ENCODE data around the gene MYO5A. TPM values are rescaled to one million over a fixed set of nuclear protein-coding genes. Genes with fewer than 3 reads are reported as not detected.

MYO5A gene
- total RNA-seq, 1 donor from 2014 or later, result 9.4 TPM

DNA sequence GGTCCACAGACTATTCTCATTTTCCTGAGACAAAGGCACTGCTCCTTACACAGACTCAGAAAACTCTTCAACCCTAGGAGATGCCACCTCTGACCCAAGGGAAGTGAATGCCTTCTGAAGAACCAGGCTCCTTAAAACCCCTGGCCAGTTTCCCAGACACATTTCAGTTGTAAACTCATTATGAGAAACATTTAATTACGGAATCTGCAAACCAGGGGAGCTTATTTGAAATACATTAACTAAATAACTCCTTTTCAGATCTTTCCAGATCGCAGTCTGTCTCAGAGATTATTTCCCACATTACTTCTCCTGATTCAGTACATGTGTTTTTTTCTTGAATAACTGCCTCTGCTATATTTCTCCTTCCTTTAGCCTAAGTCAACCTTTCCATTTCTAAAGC, 17.6 kb downstream of the MYO5A start:
- H3K9me3 ChIP-seq (ENCODE audit: control insufficient read depth in 3 of 3, low read length in 3 of 3), result no peaks in the 10 kb centered on the region
- H3K4me1 ChIP-seq (ENCODE audit: control insufficient read depth in 3 of 3, insufficient read depth in 3 of 3, low read length in 3 of 3), result peaks cover 12 to 37% (median 16%) of the 10 kb centered on the region in 3 donors
- no peaks in the 10 kb centered on the region for H3K27me3 ChIP-seq (ENCODE audit: control insufficient read depth in 3 of 3, insufficient read depth in 3 of 3, low read length in 3 of 3)
- H3K9ac ChIP-seq (ENCODE audit: low read depth in 1 of 3, low read length in 3 of 3), result no peak overlapping the region
- H3K36me3 ChIP-seq (ENCODE audit: control insufficient read depth in 3 of 3, insufficient read depth in 3 of 3, low read length in 3 of 3), result no peaks in the 10 kb centered on the region
- no peak overlapping the region for H3K4me3 ChIP-seq (ENCODE audit: low read length in 3 of 3)
- H3K27ac ChIP-seq (ENCODE audit: low read depth, low read length), result no peak overlapping the region

DNA sequence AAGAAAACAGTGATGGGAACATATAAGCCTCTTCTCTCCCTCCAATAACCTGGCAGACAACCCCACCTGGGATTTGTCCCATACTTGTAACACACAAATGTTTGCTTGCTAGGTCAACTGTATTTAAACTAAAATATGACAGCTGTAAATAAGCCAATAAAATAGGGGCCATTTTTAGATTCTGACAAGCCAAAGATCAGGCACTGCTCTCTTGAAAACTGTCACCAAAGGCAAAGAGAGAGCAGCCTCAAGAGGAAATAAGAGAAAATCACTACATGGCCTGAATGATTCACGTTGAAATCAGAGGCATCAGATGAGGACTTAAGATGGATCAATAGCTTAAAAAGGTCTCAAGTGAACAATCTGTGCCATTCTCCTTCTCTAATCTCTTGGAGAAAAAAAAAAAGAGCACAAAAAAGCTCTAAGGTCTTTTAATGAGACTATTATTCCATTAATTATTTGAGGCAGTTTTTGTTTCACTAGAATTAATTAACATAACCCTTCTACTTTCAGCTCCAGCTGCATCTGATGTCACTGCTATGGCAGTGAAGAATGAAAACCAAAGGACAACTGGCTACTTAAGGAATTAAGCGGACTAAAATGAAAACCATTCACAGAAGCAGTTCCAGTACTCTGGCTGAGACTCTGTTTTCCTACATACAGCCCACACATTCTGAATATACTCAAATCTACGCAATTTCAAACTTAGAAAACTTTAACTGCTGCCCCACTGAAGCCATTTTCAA, 19.0 kb downstream of the MYO5A start:
- Histone ChIP-seq H3K36me3 (ENCODE audit: control insufficient read depth in 3 of 3, insufficient read depth in 3 of 3, low read length in 3 of 3) (no peaks in the 10 kb centered on the region), H3K27ac (ENCODE audit: low read depth, low read length) (peak overlapping the region; percentile 54), H3K4me1 (ENCODE audit: control insufficient read depth in 3 of 3, insufficient read depth in 3 of 3, low read length in 3 of 3) (peaks cover 12 to 40% (median 16%) of the 10 kb centered on the region in 3 donors), H3K27me3 (ENCODE audit: control insufficient read depth in 3 of 3, insufficient read depth in 3 of 3, low read length in 3 of 3) (no peaks in the 10 kb centered on the region), H3K4me3 (ENCODE audit: low read length in 3 of 3) (no peak overlapping the region), H3K9ac (ENCODE audit: low read depth in 1 of 3, low read length in 3 of 3) (peak overlapping the region in 1 of 3 donors; percentile 36), H3K9me3 (ENCODE audit: control insufficient read depth in 3 of 3, low read length in 3 of 3) (no peaks in the 10 kb centered on the region)

DNA sequence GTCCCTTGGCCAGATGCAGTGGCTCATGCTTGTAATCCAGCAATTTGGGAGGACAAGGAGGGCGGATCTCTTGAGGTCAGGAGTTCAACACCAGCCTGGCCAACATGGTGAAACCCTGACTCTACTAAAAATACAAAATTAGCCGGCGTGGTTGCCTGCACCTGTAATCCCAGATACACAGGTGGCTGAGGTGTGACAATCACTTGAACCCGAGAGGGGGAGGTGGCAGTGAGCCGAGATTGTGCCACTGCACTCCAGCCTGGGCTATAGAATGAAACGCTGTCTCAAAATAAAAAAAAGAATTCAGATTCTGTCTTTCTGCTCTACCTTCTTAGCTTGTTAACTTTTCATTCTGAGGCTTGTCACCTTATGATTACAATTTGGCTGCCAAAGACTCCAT, 22.1 kb downstream of the MYO5A start:
- no peak overlapping the region for H3K9ac ChIP-seq (ENCODE audit: low read depth in 1 of 3, low read length in 3 of 3)
- H3K36me3 ChIP-seq (ENCODE audit: control insufficient read depth in 3 of 3, insufficient read depth in 3 of 3, low read length in 3 of 3), result no peaks in the 10 kb centered on the region
- H3K9me3 ChIP-seq (ENCODE audit: control insufficient read depth in 3 of 3, low read length in 3 of 3), result no peaks in the 10 kb centered on the region
- H3K27me3 ChIP-seq (ENCODE audit: control insufficient read depth in 3 of 3, insufficient read depth in 3 of 3, low read length in 3 of 3), result no peaks in the 10 kb centered on the region
- H3K27ac ChIP-seq (ENCODE audit: low read depth, low read length), result no peak overlapping the region
- no peak overlapping the region for H3K4me3 ChIP-seq (ENCODE audit: low read length in 3 of 3)
- H3K4me1 ChIP-seq (ENCODE audit: control insufficient read depth in 3 of 3, insufficient read depth in 3 of 3, low read length in 3 of 3), result peaks cover 12 to 34% (median 12%) of the 10 kb centered on the region in 3 donors

DNA sequence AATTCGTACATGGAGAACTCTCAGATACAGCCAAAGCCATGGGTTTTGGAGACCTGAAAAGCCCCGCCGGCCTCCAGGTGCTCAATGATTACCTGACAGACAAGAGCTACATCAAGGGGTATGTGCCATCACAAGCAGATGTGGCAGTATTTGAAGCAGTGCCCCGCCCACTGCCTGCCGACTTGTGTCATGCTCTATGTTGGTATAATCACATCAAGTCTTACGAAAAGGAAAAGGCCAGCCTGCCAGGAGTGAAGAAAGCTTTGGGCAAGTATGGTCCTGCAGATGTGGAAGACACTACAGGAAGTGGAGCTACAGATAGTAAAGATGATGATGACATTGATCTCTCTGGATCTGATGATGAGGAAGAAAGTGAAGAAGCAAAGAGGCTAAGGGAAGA, 23.5 kb downstream of the MYO5A start:
- Histone ChIP-seq H3K4me1 (ENCODE audit: control insufficient read depth in 3 of 3, insufficient read depth in 3 of 3, low read length in 3 of 3) (peaks cover 8 to 21% (median 12%) of the 10 kb centered on the region in 3 donors), H3K9me3 (ENCODE audit: control insufficient read depth in 3 of 3, low read length in 3 of 3) (no peaks in the 10 kb centered on the region), H3K4me3 (ENCODE audit: low read length in 3 of 3) (no peak overlapping the region), H3K27ac (ENCODE audit: low read depth, low read length) (no peak overlapping the region), H3K36me3 (ENCODE audit: control insufficient read depth in 3 of 3, insufficient read depth in 3 of 3, low read length in 3 of 3) (no peaks in the 10 kb centered on the region), H3K9ac (ENCODE audit: low read depth in 1 of 3, low read length in 3 of 3) (no peak overlapping the region), H3K27me3 (ENCODE audit: control insufficient read depth in 3 of 3, insufficient read depth in 3 of 3, low read length in 3 of 3) (no peaks in the 10 kb centered on the region)

DNA sequence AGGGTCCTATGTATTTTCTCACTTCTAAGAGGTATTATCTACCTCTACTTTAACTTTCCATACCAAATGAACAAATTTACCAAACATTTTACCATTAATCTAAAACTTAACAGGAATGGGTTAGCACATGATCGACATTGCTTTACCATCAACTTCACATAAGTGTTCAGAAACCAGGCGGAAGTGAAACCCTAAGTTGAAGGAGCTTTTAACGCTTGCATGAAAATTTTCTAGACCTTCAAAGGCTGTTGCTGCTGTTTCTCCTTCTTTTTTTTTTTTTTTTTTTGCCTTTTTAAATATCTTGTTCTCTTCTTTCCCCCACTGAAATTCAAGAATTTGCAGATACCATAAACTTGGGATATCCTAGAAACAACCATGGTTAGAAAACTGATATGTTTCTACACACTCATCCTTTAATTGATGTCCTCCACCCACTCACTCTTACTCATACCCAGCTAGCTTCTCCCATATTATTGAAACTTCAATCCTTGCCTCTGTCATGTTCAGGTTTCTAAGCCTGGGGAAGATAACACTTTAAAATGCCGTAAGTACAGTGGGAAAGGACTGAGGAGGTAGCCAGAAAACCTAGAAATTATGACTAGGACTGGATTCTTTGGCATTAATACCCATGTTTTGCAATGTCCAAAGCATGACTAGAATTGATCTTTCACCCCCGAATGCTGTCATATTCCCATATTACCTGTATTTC, 24.7 kb downstream of the MYO5A start:
- no peak overlapping the region for H3K27ac ChIP-seq (ENCODE audit: low read depth, low read length)
- H3K4me1 ChIP-seq (ENCODE audit: control insufficient read depth in 3 of 3, insufficient read depth in 3 of 3, low read length in 3 of 3), result peaks cover 0 to 12% (median 4%) of the 10 kb centered on the region in 3 donors
- no peaks in the 10 kb centered on the region for H3K9me3 ChIP-seq (ENCODE audit: control insufficient read depth in 3 of 3, low read length in 3 of 3)

DNA sequence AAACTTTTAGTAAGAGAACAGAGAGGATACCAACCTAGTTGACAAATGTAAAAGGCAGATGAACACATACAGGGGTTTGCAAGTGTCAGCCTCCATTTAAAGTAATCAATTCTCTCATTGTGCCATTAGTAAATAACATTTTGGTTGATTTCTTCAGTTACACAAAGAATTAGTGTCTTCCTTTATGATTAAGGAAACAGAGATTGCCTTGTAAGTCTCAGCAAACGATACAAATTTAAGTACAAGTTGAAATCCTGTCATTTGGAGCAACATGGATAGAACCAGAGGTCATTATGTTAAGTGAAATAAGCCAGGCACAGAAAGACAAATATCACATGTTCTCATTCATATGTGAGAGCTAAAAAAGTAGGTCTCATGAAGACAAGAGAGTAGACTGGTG, 26.1 kb downstream of the MYO5A start:
- Histone ChIP-seq H3K9ac (ENCODE audit: low read depth in 1 of 3, low read length in 3 of 3) (no peak overlapping the region), H3K36me3 (ENCODE audit: control insufficient read depth in 3 of 3, insufficient read depth in 3 of 3, low read length in 3 of 3) (no peaks in the 10 kb centered on the region), H3K9me3 (ENCODE audit: control insufficient read depth in 3 of 3, low read length in 3 of 3) (no peaks in the 10 kb centered on the region), H3K27me3 (ENCODE audit: control insufficient read depth in 3 of 3, insufficient read depth in 3 of 3, low read length in 3 of 3) (no peaks in the 10 kb centered on the region), H3K4me1 (ENCODE audit: control insufficient read depth in 3 of 3, insufficient read depth in 3 of 3, low read length in 3 of 3) (peaks cover 0 to 9% (median 4%) of the 10 kb centered on the region in 3 donors), H3K27ac (ENCODE audit: low read depth, low read length) (no peak overlapping the region), H3K4me3 (ENCODE audit: low read length in 3 of 3) (no peak overlapping the region)

More for the DNA sequence above, 24.7 kb downstream of the MYO5A start:
- no peaks in the 10 kb centered on the region for H3K27me3 ChIP-seq (ENCODE audit: control insufficient read depth in 3 of 3, insufficient read depth in 3 of 3, low read length in 3 of 3)
- H3K4me3 ChIP-seq (ENCODE audit: low read length in 3 of 3), result no peak overlapping the region
- no peak overlapping the region for H3K9ac ChIP-seq (ENCODE audit: low read depth in 1 of 3, low read length in 3 of 3)
- H3K36me3 ChIP-seq (ENCODE audit: control insufficient read depth in 3 of 3, insufficient read depth in 3 of 3, low read length in 3 of 3), result no peaks in the 10 kb centered on the region

DNA sequence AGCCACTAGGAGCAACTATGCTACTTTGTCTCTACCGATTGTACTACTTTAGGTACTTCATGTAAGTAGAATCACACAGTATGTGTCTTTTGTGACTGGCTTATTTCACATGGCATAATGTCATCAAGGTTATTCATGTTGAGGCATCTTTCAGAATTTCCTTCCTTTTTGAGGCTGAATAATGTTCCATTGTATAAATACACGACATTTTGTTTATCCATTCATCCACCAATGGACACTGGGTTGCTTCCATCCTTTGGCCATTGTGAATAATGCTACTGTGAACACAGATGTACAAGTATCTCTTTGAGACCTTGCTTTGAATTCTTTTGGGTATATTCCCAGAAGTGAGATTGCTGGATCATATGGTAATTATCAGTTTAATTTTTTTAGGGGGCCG, 29.2 kb downstream of the MYO5A start:
- Histone ChIP-seq H3K4me3 (ENCODE audit: low read length in 3 of 3) (no peak overlapping the region), H3K4me1 (ENCODE audit: control insufficient read depth in 3 of 3, insufficient read depth in 3 of 3, low read length in 3 of 3) (no peaks in the 10 kb centered on the region), H3K9ac (ENCODE audit: low read depth in 1 of 3, low read length in 3 of 3) (no peak overlapping the region), H3K9me3 (ENCODE audit: control insufficient read depth in 3 of 3, low read length in 3 of 3) (no peaks in the 10 kb centered on the region), H3K36me3 (ENCODE audit: control insufficient read depth in 3 of 3, insufficient read depth in 3 of 3, low read length in 3 of 3) (no peaks in the 10 kb centered on the region), H3K27me3 (ENCODE audit: control insufficient read depth in 3 of 3, insufficient read depth in 3 of 3, low read length in 3 of 3) (no peaks in the 10 kb centered on the region), H3K27ac (ENCODE audit: low read depth, low read length) (no peak overlapping the region)

DNA sequence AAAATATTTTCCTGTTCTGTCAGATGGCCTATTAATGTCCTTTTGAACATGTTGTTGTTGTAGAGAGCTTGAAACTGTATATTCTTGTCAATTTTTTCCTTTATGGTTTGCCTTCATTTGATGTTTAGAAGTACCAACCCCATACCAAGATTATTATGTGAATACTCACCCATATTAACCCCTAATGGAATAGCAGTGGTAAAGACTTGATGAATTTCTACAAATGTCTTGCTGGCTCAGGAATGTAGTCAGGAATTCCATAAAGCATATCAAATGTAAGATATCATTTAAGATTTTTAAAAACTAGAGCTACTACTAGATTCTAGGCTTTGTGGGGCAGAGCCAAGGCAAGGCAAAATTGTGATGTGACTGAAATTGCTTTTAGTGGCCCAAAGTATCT, 30.0 kb downstream of the MYO5A start:
- H3K4me3 ChIP-seq (ENCODE audit: low read length in 3 of 3), result no peak overlapping the region
- H3K9me3 ChIP-seq (ENCODE audit: control insufficient read depth in 3 of 3, low read length in 3 of 3), result no peaks in the 10 kb centered on the region
- no peaks in the 10 kb centered on the region for H3K4me1 ChIP-seq (ENCODE audit: control insufficient read depth in 3 of 3, insufficient read depth in 3 of 3, low read length in 3 of 3)
- H3K36me3 ChIP-seq (ENCODE audit: control insufficient read depth in 3 of 3, insufficient read depth in 3 of 3, low read length in 3 of 3), result no peaks in the 10 kb centered on the region
- no peak overlapping the region for H3K9ac ChIP-seq (ENCODE audit: low read depth in 1 of 3, low read length in 3 of 3)
- no peaks in the 10 kb centered on the region for H3K27me3 ChIP-seq (ENCODE audit: control insufficient read depth in 3 of 3, insufficient read depth in 3 of 3, low read length in 3 of 3)
- no peak overlapping the region for H3K27ac ChIP-seq (ENCODE audit: low read depth, low read length)

DNA sequence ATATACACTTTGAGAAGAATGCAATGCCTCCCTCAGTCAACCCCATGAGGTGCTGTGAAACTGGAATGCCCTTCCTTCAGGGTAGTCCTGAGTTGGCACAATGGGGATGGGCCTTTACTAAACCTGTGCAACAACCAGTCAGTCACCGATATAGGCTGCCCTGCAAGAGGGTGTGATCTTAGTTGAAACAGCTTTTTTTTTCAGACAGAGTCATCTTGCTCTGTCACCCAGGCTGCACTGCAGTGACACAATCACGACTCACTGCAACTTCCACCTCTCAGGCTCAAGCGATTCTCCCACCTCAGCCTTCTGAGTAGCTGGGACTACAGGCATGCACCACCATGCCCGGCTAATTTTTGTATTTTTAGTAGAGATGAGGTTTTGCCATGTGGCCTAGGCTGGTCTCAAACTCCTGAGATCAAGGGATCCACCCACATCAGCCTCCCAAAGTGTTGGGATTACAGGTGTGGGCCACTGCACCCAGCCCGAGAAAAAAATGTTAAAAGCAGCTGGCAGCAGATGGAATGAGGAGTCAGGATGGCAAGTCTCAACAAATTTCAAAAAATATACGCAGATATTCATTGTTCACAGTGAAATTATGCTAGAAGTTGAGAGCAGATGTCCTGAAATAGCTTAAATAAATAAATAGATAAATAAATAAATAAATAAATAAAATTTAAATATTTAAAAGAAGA, 31.8 kb downstream of the MYO5A start:
- no peak overlapping the region for H3K9ac ChIP-seq (ENCODE audit: low read depth in 1 of 3, low read length in 3 of 3)
- no peaks in the 10 kb centered on the region for H3K36me3 ChIP-seq (ENCODE audit: control insufficient read depth in 3 of 3, insufficient read depth in 3 of 3, low read length in 3 of 3)
- no peak overlapping the region for H3K4me3 ChIP-seq (ENCODE audit: low read length in 3 of 3)
- H3K27me3 ChIP-seq (ENCODE audit: control insufficient read depth in 3 of 3, insufficient read depth in 3 of 3, low read length in 3 of 3), result no peaks in the 10 kb centered on the region
- H3K4me1 ChIP-seq (ENCODE audit: control insufficient read depth in 3 of 3, insufficient read depth in 3 of 3, low read length in 3 of 3), result peaks cover 0 to 4% (median 0%) of the 10 kb centered on the region in 3 donors
- no peaks in the 10 kb centered on the region for H3K9me3 ChIP-seq (ENCODE audit: control insufficient read depth in 3 of 3, low read length in 3 of 3)
- H3K27ac ChIP-seq (ENCODE audit: low read depth, low read length), result no peak overlapping the region

DNA sequence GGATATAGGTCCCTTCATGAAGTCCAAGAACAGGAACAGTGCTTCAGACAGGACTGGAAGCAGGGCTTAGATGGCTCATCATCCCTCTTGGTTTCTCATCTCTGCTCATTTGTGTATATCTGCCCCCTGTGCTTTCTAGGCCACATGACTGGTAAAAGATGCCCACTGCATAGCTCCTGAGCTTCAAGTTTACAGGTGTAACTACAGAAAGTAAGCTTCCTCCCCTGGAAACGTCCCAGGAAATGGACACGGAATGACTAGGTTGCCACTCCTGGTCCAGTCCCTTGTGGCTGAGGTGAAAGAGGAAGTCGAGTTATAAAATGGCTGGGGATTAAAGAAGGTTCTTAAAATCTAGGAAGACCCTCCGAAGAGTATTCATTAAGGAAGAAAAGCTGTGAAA, 32.5 kb downstream of the MYO5A start:
- Histone ChIP-seq H3K4me3 (ENCODE audit: low read length in 3 of 3) (no peak overlapping the region), H3K9ac (ENCODE audit: low read depth in 1 of 3, low read length in 3 of 3) (no peak overlapping the region), H3K4me1 (ENCODE audit: control insufficient read depth in 3 of 3, insufficient read depth in 3 of 3, low read length in 3 of 3) (peaks cover 0 to 4% (median 0%) of the 10 kb centered on the region in 3 donors), H3K9me3 (ENCODE audit: control insufficient read depth in 3 of 3, low read length in 3 of 3) (no peaks in the 10 kb centered on the region), H3K36me3 (ENCODE audit: control insufficient read depth in 3 of 3, insufficient read depth in 3 of 3, low read length in 3 of 3) (no peaks in the 10 kb centered on the region), H3K27me3 (ENCODE audit: control insufficient read depth in 3 of 3, insufficient read depth in 3 of 3, low read length in 3 of 3) (no peaks in the 10 kb centered on the region), H3K27ac (ENCODE audit: low read depth, low read length) (no peak overlapping the region)

Measured in skeletal muscle tissue (tissue), 4 donors.